HUDEP-2 (cell line): Measurements from ENCODE around the gene SUOX.
"Not testable (repeated sequence)": the region's sequence is repeated elsewhere in the genome, so short reads cannot be mapped to it uniquely, and the experiment has no call there.

Experiments used
- DNase-seq, 76 experiments: peaks; one replicate each; lab custom pipeline; 2025; ENCODE audit not compliant: unreplicated experiment in 76 of 76; lab: John Stamatoyannopoulos, UW

Gene SUOX

GRCh38 chr12:56017181-56017580 lies 20.1 kb downstream of the SUOX start:
- no peak for DNase-seq

GRCh38 chr12:56018356-56018755 lies 21.3 kb downstream of the SUOX start:
- DNase-seq: no peak

GRCh38 chr12:56020423-56021184 lies 23.5 kb downstream of the SUOX start, which contains the start of gene IKZF4:
Gene IKZF4 (plus strand): TSS chr12:56021043. CDS start chr12:56021494, 451 bp downstream.
- DNase-seq: peak in 34 of 76 experiments; percentile 3 to 46 (median 22)

DNA sequence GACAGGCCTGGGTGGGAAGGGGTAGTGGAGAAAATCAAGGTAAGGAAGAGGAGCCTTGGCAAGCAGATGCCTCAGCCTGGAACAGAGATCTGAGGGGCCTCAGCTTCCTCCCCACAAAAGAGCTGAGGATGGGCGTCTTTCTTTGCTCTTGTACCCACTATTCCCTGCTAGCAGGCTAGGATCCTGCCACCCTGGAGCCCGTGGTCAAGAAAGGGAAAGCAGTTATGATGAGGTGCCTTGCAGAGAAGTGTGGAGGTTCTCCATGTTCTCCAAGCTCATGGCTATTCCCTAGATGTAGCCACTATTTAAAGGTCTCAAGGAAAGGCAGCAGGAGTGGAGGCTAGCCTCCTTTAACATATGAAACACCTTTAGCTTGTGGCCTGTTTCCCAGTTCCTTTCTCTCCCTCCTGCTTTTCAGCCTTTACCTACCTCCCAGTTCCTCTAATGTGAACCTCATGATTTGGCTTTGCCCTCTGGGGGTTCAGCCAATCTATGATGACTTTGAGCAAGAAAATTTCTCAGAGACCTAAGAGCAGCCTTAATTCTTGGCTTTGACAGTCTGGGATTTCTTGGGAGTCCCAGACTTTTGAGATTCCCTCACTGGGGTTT lies 24.9 kb downstream of the SUOX start:
- peak in 3 of 76 experiments; percentile 1 to 15 (median 5) for DNase-seq

- no peak for DNase-seq
Observed at GRCh38 chr12:56028511-56029165, 31.6 kb downstream of the SUOX start.

- no peak for DNase-seq
Observed at GRCh38 chr12:56029166-56029519, 32.1 kb downstream of the SUOX start.

DNA sequence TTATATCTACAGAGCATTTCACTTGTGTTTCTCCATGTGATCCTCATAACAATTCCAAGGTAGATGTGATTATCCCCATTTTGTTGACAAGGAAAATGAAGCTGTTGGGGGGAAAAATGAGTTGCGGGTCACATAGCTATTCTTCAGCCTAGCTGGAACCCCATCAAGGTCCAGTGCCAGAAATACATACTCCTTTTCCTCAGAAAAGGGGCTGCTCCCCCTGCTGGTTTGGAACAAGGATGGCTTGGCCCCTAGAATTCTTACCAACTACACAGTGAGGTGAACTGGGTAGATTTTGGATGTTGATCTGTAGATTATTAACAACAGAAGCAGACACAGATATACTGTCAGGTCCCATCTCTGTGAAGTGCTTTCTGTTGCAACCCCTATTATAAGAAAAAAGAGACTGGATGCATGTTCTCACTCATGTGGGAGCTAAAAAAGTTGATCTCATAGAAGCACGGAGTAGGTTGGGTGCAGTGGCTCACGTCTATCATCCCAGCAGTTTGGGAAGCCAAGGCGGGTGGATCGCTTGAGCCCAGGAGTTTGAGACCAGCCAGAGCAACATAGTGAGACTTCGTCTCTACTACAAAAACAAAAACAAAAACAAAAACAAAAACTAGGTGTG lies 32.7 kb downstream of the SUOX start:
- peak in 51 of 76 experiments; percentile 3 to 69 (median 31) for DNase-seq

DNA sequence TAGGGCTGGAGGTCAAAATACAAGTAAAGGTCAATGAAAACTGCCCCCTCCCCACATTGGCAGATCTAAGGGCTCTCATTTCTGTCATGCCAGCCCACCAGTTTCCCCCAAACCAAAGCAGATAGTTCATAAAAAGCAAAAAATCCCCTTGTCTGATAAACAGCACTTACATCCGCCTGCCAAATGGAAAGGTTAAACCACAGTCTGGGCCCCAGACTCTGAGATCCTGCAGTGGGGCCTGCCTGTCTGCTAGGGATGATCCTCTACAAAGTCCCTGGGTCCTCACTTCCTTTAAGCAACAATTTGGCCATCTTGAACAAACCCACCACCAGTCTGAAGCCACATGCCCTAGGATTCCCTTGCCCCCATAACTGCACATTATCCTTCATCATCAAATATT lies 34.9 kb downstream of the SUOX start:
- DNase-seq: no peak

- no peak for DNase-seq
Observed at GRCh38 chr12:56034586-56035332, 37.7 kb downstream of the SUOX start.

DNA sequence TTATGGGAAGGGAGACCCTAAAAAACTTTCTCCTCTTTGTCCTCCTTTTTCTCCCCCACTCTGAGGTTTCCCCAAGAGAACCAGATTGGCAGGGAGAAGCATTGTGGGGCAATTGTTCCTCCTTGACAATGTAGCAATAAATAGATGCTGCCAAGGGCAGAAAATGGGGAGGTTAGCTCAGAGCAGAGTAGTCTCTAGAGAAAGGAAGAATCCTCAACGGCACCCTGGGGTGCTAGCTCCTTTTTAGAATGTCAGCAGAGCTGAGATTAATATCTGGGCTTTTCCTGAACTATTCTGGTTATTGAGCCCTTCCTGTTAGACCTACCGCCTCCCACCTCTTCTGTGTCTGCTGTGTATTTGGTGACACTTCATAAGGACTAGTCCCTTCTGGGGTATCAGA lies 40.1 kb downstream of the SUOX start:
- no peak for DNase-seq

- DNase-seq: no peak
Observed at GRCh38 chr12:56038022-56038655, 41.1 kb downstream of the SUOX start.

GRCh38 chr12:56040151-56040550 lies 43.1 kb downstream of the SUOX start:
- no peak for DNase-seq

- no peak for DNase-seq
Observed at GRCh38 chr12:56040963-56041551, 44.0 kb downstream of the SUOX start.

GRCh38 chr12:56041552-56042429 lies 44.7 kb downstream of the SUOX start, which contains the start of gene RPS26:
Gene RPS26 (plus strand): TSS chr12:56041918. CDS start chr12:56042167, 249 bp downstream.
- peak in 75 of 76 experiments; percentile 69 to 99 (median 95) for DNase-seq

DNA sequence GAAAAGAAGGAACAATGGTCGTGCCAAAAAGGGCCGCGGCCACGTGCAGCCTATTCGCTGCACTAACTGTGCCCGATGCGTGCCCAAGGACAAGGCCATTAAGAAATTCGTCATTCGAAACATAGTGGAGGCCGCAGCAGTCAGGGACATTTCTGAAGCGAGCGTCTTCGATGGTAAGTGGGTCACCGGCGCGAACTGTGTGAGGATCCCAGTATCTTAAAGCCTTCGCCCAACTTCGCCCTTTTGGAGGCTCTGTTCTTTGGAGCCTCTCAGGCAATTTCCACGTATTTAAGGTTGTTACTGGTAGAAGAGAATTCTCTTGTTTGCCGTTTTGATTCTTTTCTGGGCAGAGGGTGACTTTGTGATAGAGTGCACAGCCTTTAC lies 45.3 kb downstream of the SUOX start:
- not testable (repeated sequence) for DNase-seq

- no peak for DNase-seq
Observed at GRCh38 chr12:56042843-56043242, 45.8 kb downstream of the SUOX start.

DNA sequence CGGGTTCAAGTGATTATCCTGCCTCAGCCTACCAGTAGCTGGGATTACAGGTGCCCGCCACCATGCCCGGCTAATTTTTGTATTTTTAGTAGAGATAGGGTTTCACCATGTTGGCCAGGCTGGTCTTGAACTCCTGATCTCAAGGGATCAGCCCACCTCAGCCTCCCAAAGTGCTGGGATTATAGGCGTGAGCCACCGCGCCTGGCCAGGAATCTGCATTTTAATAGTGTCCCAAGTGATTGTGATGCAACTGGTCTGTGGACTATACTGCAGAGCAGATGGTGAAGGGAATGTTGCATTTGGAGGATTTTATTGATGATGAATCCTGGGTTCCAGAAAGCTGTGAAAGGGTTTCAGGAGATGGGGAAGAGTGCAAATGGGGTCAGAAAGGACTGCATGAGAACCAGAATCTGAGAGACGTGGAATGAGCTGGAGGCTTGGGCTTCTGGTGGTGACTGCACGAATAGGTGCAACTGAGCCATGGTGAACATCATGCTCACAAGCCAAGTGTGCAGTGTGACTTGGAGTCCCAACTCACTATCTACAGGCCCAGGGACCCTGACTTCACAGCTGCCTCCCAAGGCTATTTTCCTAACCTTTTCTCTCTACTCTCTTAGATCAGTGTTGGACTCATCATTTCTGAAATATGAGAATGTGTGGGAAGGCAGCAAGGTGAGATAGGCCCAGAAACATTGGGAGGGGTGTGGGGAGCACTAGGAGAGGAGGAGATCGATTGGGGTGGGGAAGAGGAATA lies 49.1 kb downstream of the SUOX start:
- peak in 3 of 76 experiments; percentile 1 to 3 (median 2) for DNase-seq

- no peak for DNase-seq
Observed at GRCh38 chr12:56053407-56053893, 56.4 kb downstream of the SUOX start.
